Fibroblast of pulmonary artery (primary cell): ENCODE data around the gene SUPT3H.
"Not testable (repeated sequence)": the region's sequence is repeated elsewhere in the genome, so short reads cannot be mapped to it uniquely, and the experiment has no call there.

Source experiments
- DNase-seq: peaks from one replicate; pipeline ENCODE4 v3.0.0-alpha.2; 2010; ENCODE audit warnings: low read depth
- H3K4me3 ChIP-seq: replicated peaks from 2 replicates; pipeline ENCODE4 v1.5.1; 2011; ENCODE audit warnings: low read depth, mild to moderate bottlenecking, control low read depth, low read length, moderate library complexity
- TF ChIP-seq, protein P1 (sequence below): IDR thresholded peaks from 2 replicates; pipeline ENCODE4 v1.5.1; 2011; ENCODE audit warnings: mild to moderate bottlenecking, control low read depth, low read length, inconsistent platforms; ENCODE audit errors: missing control alignments

The SUPT3H gene

DNA sequence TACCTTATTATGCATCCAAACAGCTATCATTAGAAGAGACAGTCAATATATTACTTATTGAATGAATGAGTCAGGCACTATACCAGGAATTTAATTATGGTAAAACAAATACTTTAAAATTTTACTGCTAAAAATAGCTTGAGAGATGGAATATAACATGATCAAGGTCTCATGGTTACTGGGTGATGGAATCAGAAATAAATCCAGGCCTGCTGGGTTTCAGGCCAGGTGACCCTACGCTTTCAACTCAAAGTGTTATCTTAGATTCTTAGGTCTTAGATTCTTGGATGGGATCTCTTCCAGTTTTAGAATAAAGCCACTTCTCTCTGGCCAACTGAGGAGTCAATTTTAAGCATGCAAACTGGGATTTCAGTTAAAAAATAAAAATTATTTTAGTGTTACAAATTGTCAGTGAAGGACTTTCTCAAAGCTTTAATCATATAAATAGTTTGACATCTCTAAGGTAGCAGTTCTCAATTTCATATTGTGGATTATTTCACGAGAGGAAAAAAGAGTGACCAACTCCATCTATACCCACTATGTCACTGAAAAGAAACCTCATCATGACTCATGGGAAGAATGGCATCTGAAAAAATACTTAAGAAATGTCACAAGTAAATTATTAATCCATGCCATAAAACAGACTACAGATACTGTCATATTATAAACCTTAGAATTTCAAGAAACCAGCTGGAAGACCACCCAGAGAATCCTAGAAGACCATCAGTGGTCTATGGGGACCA, 333.1 kb downstream of the SUPT3H start:
- TF ChIP-seq, protein P1, sequence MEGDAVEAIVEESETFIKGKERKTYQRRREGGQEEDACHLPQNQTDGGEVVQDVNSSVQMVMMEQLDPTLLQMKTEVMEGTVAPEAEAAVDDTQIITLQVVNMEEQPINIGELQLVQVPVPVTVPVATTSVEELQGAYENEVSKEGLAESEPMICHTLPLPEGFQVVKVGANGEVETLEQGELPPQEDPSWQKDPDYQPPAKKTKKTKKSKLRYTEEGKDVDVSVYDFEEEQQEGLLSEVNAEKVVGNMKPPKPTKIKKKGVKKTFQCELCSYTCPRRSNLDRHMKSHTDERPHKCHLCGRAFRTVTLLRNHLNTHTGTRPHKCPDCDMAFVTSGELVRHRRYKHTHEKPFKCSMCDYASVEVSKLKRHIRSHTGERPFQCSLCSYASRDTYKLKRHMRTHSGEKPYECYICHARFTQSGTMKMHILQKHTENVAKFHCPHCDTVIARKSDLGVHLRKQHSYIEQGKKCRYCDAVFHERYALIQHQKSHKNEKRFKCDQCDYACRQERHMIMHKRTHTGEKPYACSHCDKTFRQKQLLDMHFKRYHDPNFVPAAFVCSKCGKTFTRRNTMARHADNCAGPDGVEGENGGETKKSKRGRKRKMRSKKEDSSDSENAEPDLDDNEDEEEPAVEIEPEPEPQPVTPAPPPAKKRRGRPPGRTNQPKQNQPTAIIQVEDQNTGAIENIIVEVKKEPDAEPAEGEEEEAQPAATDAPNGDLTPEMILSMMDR = no peak
- H3K4me3 ChIP-seq = no peak overlapping the region
- no peak for DNase-seq

DNA sequence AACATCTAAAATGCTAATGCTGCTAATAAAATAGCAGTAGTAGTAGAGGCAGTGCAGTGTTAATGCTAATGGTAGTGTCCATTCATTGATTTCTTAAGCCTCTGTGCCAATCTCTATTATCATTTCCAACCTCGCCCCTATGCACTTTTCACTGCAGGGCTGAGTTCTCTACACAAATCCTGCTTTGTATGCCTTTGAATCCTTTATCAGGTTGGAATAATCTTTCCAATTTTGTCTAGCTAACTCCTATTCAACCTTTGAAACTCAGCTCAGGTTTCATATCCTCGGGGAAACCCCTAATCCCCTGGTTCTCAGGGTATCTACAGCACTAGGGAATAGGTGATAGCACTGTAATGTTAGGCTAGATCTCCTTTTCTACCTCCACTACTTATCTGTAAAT, 333.6 kb downstream of the SUPT3H start:
- no peak overlapping the region for H3K4me3 ChIP-seq
- TF ChIP-seq, protein P1 = no peak
- no peak for DNase-seq

DNA sequence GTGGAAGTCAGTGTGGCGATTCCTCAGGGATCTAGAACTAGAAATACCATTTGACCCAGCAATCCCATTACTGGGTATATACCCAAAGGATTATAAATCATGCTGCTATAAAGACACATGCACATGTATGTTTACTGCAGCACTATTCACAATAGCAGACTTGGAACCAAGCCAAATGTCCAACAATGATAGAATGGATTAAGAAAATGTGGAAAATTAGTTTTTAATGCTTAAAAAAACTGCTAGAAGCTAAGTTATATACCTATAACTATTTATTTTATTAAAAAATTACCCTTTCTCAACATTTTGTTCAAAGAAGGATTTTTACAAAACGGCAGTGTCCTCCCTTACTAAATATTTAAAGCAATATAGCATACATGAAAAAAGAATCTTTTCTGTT, 335.1 kb downstream of the SUPT3H start:
- not testable (repeated sequence) for DNase-seq

DNA sequence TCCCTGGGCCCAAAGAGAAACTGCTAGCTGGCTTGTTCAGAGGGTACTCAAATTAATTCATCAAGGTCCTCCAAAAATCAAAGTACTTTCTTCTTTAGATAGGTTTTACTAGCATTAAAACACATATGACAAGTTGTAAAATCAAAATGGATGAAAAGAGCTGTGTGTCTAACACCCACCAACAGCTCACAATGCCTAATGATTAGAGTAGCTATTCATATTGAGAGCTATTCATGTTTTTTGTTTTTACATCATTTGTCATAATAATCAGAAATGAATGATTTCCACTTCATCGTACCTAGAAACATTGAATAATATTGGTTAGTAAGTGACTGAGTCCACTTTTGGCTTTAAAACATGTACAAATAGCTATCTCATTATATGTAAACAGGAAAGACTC, 339.5 kb downstream of the SUPT3H start:
- H3K4me3 ChIP-seq = no peak overlapping the region
- TF ChIP-seq, protein P1 = no peak
- DNase-seq = no peak

More for the DNA sequence above, 335.1 kb downstream of the SUPT3H start:
- H3K4me3 ChIP-seq = not testable (repeated sequence)

DNA sequence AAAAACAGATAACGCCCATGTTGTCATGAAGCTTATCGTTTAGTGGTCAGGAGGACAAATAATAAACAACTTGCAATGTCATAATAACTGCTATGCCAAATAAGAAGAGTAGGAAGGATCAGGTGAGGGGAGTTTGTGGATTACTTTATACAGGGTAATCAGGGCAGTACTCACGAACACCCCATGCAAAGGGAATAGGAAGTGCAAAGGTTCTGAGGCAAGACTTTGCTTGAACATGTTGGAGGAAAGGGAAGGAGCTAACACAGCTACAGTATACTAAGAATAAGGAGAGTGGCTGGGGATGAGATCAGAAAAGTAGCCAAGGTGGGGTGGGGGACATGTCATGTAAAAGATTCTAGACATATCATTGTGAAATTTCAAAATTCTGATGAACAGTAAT, 341.6 kb downstream of the SUPT3H start:
- TF ChIP-seq, protein P1 = no peak
- no peak overlapping the region for H3K4me3 ChIP-seq
- no peak for DNase-seq

DNA sequence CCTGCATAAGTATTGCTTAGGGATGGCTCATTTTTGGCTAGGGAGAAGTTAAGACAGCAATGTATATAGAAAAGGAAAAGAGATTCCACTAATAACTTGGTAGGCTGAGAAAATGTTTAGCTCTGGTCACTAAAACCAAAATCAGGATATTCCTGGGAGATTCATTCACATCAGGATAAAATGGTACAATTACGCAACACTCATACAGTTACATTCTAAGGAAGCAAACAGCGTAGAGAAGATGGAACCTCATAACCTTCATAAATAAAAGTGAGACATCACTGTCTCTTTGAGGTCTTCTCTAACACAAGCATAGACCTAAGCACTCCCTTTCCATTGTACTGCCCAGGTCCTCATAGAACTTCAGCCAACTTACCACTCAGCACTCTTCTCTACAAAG, 345.3 kb downstream of the SUPT3H start:
- TF ChIP-seq, protein P1 = no peak
- no peak for DNase-seq
- no peak overlapping the region for H3K4me3 ChIP-seq

DNA sequence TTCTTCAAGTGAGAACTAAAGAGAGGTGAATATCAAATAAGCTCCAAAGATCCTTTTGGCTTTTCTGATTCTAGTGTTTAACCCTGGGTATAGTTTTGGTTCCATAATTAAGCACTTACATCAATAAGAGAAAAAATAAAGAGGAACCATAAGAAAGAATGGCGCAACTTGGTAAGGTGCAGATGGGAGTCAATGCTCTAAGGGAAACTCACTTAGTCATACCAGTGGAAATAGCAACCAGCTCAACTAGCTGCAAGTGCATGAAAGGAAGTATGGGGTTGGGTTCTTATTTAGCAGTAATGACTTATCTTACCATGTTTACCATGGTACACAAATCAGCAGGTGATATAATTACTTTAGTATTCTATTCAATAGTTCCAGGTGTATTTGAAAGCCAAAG, 346.1 kb downstream of the SUPT3H start:
- TF ChIP-seq, protein P1 = no peak
- H3K4me3 ChIP-seq = no peak overlapping the region
- no peak for DNase-seq
